T-cell (primary cell): ENCODE results near the gene GPR146. TPM values are rescaled to one million over a fixed set of nuclear protein-coding genes. Genes with fewer than 3 reads are reported as not detected.

Source experiments
- ATAC-seq, 4 experiments: fragments of 200-7000 bp in 3 of 4; fragments of 150-1000 bp in 1 of 4; cut with Tn5 transposase; replicated peaks in 1 of 4; 1 replicate in 3 of 4; 2 replicates in 1 of 4; pipeline ENCODE4 v1.10.0; 2021; ENCODE audit warnings: moderate library complexity in 3 of 4, mild to moderate bottlenecking in 2 of 4, moderate number of reproducible peaks in 1 of 4
- CTCF ChIA-PET, 2 donors: fragments of 300-600 bp; sonication (Branson Sonifier 250); formaldehyde crosslinking; loops; one replicate each; lab custom pipeline; 2022; ENCODE audit warnings: antibody characterized with exemption in 2 of 2; lab: Charles Lee
- POLR2A ChIA-PET, 2 donors: fragments of 300-600 bp; sonication (Branson Sonifier 250); formaldehyde crosslinking; loops; one replicate each; lab custom pipeline; 2022; ENCODE audit warnings: antibody characterized with exemption in 2 of 2; lab: Charles Lee
- DNase-seq, 35 experiments: peaks; one replicate each; pipeline versions ENCODE4 v3.0.0 to v3.0.0-alpha.2; 2013 to 2023
- H3K27ac ChIP-seq: one replicate; pipeline ENCODE4 v1.5.1; 2013; ENCODE audit warnings: low read length
- H3K27me3 ChIP-seq, 2 experiments: replicated peaks in 1 of 2; 1 replicate in 1 of 2; 2 replicates in 1 of 2; pipeline versions ENCODE4 v1.6.1 to v1.7.0; 2013; ENCODE audit warnings: low read length in 1 of 2, mixed read lengths in 1 of 2; ENCODE audit not compliant: control insufficient read depth in 2 of 2, insufficient read depth in 2 of 2; ENCODE audit errors: extremely low read depth in 1 of 2
- H3K36me3 ChIP-seq, 2 donors: 1 replicate in 1 of 2; 2 replicates in 1 of 2; pipeline versions ENCODE4 v1.6.1 to v1.7.0; 2013; ENCODE audit warnings: low read length in 1 of 2; ENCODE audit not compliant: control insufficient read depth in 2 of 2, insufficient read depth in 1 of 2; ENCODE audit errors: extremely low read depth in 1 of 2
- H3K4me1 ChIP-seq, 2 experiments: 1 replicate in 1 of 2; 2 replicates in 1 of 2; pipeline versions ENCODE4 v1.6.1 to v1.7.0; 2013; ENCODE audit warnings: low read length in 2 of 2, mixed read lengths in 1 of 2; ENCODE audit not compliant: insufficient read depth in 2 of 2, control insufficient read depth in 1 of 2; ENCODE audit errors: extremely low read depth in 1 of 2
- H3K4me3 ChIP-seq, 2 donors: 1 replicate in 1 of 2; 2 replicates in 1 of 2; pipeline versions ENCODE4 v1.5.1 to v1.7.0; 2013; ENCODE audit warnings: mild to moderate bottlenecking in 2 of 2, low read length in 1 of 2, moderate library complexity in 1 of 2; ENCODE audit not compliant: control insufficient read depth in 1 of 2; ENCODE audit errors: extremely low read depth in 1 of 2
- H3K9me3 ChIP-seq: 2 replicates; pipeline ENCODE4 v1.7.0; 2013
- H3K27ac Mint-ChIP-seq, 2 donors: one replicate each; pipeline ENCODE4 v1.8.0; 2020 to 2021; ENCODE audit warnings: mild to moderate bottlenecking in 2 of 2, mixed read lengths in 2 of 2
- H3K27me3 Mint-ChIP-seq, 2 donors: one replicate each; pipeline ENCODE4 v1.8.0; 2021 to 2022; ENCODE audit warnings: mixed read lengths in 2 of 2
- H3K36me3 Mint-ChIP-seq: one replicate; pipeline ENCODE4 v1.8.0; 2021; ENCODE audit warnings: mixed read lengths
- H3K4me1 Mint-ChIP-seq, 3 donors: one replicate each; pipeline ENCODE4 v1.8.0; 2020 to 2022; ENCODE audit warnings: mixed read lengths in 3 of 3, mild to moderate bottlenecking in 1 of 3
- H3K4me3 Mint-ChIP-seq, 3 donors: one replicate each; pipeline ENCODE4 v1.8.0; 2020 to 2022; ENCODE audit warnings: mild to moderate bottlenecking in 3 of 3, mixed read lengths in 3 of 3, moderate library complexity in 3 of 3
- H3K9me3 Mint-ChIP-seq, 3 donors: one replicate each; pipeline ENCODE4 v1.8.0; 2020 to 2022; ENCODE audit warnings: mixed read lengths in 3 of 3
- WGBS: methylation state at CpG from one replicate; pipeline ENCODE4 v1.1.5; 2013; ENCODE audit warnings: missing lambda C conversion rate; ENCODE audit not compliant: insufficient coverage; 5-methylcytosine and 5-hydroxymethylcytosine counted together
- total RNA-seq, 35 experiments: library from RNA in 6 of 35; stranded (reverse) in 6 of 35; fragments of 120-200 nt in 1 of 35; gene quantifications; one replicate each; pipeline versions ENCODE4 v1.2.1 to v1.2.4 and lab custom pipeline; 2013 to 2026

GPR146 gene
- total RNA-seq, 5 donors from 2014 or later (not counting 1 experiment from before 2014, with no cell fraction given): 11.9 to 14.7 (median 13.0) TPM

DNA sequence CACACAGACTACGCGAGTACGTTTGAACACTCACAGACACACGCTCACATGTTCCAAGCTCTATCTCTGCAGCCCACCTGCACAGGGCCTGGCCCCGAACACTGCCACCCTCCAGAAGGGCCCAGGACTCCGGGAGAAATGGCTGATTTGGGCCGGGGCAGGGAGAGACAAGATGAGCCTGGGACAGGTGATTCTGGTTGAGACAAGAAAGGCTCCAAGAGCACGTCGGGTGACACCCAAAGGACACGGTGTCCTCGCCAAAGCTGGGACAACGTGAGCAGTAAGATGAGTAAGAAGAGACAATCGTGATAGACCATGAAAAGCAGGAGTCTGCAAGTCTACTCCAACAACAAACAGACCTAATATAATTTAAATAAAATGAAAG is 52.8 kb downstream of the GPR146 start:
- Mint-ChIP-seq H3K27ac (no peak overlapping the region), H3K36me3 (peaks cover 25% of the 10 kb centered on the region), H3K4me3 (no peak overlapping the region), H3K9me3 (peaks cover 0 to 4% (median 0%) of the 10 kb centered on the region in 3 donors), H3K27me3 (no peaks in the 10 kb centered on the region), H3K4me1 (peaks cover 0 to 2% (median 0%) of the 10 kb centered on the region in 3 donors)
- H3K4me1 ChIP-seq: no peaks in the 10 kb centered on the region
- 83% methylated on average over 7 of the region's 13 CpGs for WGBS
- DNase-seq (no peak), ATAC-seq (no peak)
- no peaks in the 10 kb centered on the region for H3K27me3 ChIP-seq
- no peak overlapping the region for H3K27ac ChIP-seq
- peaks cover 0 to 11% of the 10 kb centered on the region in 2 donors for H3K36me3 ChIP-seq
- H3K9me3 ChIP-seq: no peaks in the 10 kb centered on the region
- POLR2A ChIA-PET: no interaction called here
- CTCF ChIA-PET: interaction anchor here in 1 of 2 donors (0.6 kb wide), 1 partner anchor 22 kb away, joined by 3 read pairs; no protein-coding TSS in a partner anchor
- H3K4me3 ChIP-seq: no peak overlapping the region

DNA sequence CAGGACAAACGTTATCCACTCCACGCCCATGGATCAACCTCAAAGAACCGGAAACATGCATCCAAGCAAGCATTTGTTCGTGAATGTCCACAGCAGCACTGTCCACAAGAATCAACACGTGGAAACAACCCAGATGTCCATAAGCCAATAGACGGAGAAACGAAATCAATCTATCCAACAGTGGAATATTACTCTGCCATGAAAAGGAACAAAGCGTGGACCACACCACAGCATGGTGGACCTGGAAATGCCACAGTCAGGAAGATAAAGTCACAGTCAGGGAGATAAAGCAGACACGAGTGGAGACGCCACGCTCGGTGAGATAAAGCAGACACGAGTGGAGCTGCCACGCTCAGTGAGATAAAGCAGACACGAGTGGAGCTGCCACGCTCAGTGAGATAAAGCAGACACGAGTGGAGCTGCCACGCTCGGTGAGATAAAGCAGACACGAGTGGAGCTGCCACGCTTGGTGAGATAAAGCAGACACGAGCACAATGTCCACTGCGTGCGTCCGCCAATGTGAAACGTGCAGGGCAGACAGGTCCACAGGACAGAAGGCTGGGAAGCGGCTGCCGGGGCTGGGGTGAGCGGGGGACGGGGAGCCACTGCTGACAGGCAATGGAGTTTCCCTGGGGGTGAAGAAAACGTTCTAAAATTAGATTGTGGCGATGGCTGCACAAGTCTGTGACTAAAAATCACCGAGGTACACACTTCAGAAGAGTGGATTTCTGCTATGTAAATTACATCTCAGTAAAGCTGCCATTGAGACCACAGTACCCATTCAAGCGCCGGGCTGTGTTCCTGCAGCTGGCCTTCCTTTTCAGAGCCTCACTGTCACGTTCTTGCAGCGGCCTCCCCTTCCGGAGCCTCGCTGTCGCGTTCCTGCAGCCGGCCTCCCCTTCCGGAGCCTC is 54.2 kb downstream of the GPR146 start:
- H3K27me3 Mint-ChIP-seq: peaks cover 0 to 2% of the 10 kb centered on the region in 2 donors
- CTCF ChIA-PET: no interaction called here

DNA sequence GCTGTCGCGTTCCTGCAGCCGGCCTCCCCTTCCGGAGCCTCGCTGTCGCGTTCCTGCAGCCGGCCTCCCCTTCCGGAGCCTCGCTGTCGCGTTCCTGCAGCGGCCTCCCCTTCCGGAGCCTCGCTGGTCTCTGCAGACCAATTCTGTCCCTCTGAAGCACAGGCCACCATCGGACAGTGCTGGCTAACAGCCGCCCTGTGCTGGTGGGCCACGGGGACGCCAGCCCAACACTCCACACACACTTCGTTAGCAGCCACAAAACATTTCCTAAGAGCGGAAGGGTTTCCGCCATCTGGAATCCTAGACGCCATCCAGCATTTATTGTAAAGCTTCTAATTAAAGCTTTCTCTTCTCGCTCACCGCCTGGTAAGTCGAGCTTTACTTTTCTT is 54.8 kb downstream of the GPR146 start:
- H3K27ac Mint-ChIP-seq: no peak overlapping the region
- CTCF ChIA-PET: no interaction called here
- no peak overlapping the region for H3K27ac ChIP-seq
- POLR2A ChIA-PET: no interaction called here
- peaks cover 0 to 2% of the 10 kb centered on the region in 2 experiments for H3K27me3 ChIP-seq
- peaks cover 0 to 6% of the 10 kb centered on the region in 2 donors for H3K36me3 ChIP-seq
- H3K9me3 Mint-ChIP-seq: peaks cover 0 to 4% (median 0%) of the 10 kb centered on the region in 3 donors
- H3K4me1 Mint-ChIP-seq: peaks cover 0 to 11% (median under 1%) of the 10 kb centered on the region in 3 donors
- H3K4me3 ChIP-seq: no peak overlapping the region
- no peak for DNase-seq
- no peak for ATAC-seq
- peaks cover 21% of the 10 kb centered on the region for H3K36me3 Mint-ChIP-seq
- no peaks in the 10 kb centered on the region for H3K9me3 ChIP-seq
- H3K4me1 ChIP-seq: peaks cover 0 to 15% of the 10 kb centered on the region in 2 experiments
- 93% methylated on average over 18 of the region's 26 CpGs for WGBS
- H3K4me3 Mint-ChIP-seq: no peak overlapping the region
- H3K27me3 Mint-ChIP-seq: peaks cover 0 to 2% of the 10 kb centered on the region in 2 donors

More for the DNA sequence above, 54.2 kb downstream of the GPR146 start:
- Mint-ChIP-seq H3K36me3 (peaks cover 21% of the 10 kb centered on the region), H3K4me3 (no peak overlapping the region), H3K9me3 (peaks cover 0 to 4% (median 0%) of the 10 kb centered on the region in 3 donors), H3K4me1 (peaks cover 0 to 9% (median 0%) of the 10 kb centered on the region in 3 donors), H3K27ac (no peak overlapping the region)
- H3K36me3 ChIP-seq: peaks cover 0 to 6% of the 10 kb centered on the region in 2 donors
- H3K27me3 ChIP-seq: peaks cover 0 to 2% of the 10 kb centered on the region in 2 experiments
- 93% methylated on average over 35 of the region's 43 CpGs for WGBS
- peaks cover 0 to 8% of the 10 kb centered on the region in 2 experiments for H3K4me1 ChIP-seq
- POLR2A ChIA-PET: no interaction called here
- DNase-seq (no peak), ATAC-seq (no peak)
- H3K4me3 ChIP-seq: no peak overlapping the region
- no peaks in the 10 kb centered on the region for H3K9me3 ChIP-seq
- no peak overlapping the region for H3K27ac ChIP-seq

DNA sequence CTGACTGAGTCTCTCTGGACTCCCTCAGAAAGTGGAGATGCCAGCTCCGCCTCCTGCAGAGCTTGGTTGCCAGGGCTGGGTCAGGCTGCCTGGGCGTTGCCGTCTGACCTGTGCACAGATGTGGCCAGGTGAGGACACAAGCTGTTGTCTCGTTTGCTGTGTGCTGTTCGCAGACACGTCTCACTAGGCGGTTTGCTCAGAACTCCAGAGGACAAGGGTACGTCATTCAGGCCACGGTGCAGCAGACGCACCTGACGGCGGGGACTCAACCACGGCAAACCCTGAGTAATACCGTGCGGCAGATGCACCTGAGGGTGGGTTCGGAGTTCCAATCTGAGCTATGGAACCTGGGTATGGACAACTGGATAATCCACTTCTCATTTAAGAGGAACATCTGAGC is 55.3 kb downstream of the GPR146 start:
- Mint-ChIP-seq H3K27ac (no peak overlapping the region), H3K9me3 (peaks cover 0 to 4% (median 0%) of the 10 kb centered on the region in 3 donors), H3K4me1 (peaks cover 5 to 16% (median 5%) of the 10 kb centered on the region in 3 donors), H3K27me3 (peaks cover 0 to 2% of the 10 kb centered on the region in 2 donors), H3K36me3 (peaks cover 21% of the 10 kb centered on the region), H3K4me3 (no peak overlapping the region)
- Histone ChIP-seq H3K36me3 (peaks cover 0 to 6% of the 10 kb centered on the region in 2 donors), H3K9me3 (no peaks in the 10 kb centered on the region), H3K4me1 (peaks cover 0 to 15% of the 10 kb centered on the region in 2 experiments), H3K27me3 (peaks cover 0 to 2% of the 10 kb centered on the region in 2 experiments), H3K27ac (no peak overlapping the region), H3K4me3 (no peak overlapping the region)
- no peak for ATAC-seq
- ChIA-PET POLR2A (no interaction called here), CTCF (no interaction called here)
- DNase-seq: no peak
- 96% methylated on average over 15 of the region's 16 CpGs for WGBS

DNA sequence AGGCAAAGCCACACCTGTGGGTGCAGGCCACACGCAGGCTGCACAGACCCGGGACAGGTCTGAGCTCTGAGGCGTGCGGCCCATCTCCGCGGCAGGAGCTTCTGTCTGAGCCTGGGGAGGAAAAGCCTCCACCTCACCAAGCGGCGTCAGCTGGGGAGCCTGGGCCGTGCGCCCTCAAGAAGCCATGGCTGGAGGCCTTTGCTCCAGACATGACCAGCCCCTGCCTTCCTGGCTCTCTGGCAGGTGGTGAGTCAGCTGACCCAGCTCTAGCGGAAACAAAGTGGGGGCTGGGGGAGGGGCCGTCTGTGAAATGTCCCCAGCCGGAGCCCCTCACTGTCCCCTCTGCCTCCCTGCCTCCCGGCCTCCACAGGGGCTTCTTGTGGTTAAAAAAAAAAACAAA is 56.0 kb downstream of the GPR146 start:
- Mint-ChIP-seq H3K4me1 (peaks cover 11 to 23% (median 12%) of the 10 kb centered on the region in 3 donors), H3K27ac (no peak overlapping the region), H3K27me3 (peaks cover 0 to 2% of the 10 kb centered on the region in 2 donors), H3K9me3 (peaks cover 0 to 4% (median 0%) of the 10 kb centered on the region in 3 donors), H3K4me3 (no peak overlapping the region), H3K36me3 (peaks cover 21% of the 10 kb centered on the region)
- no peak for ATAC-seq
- no peak for DNase-seq
- no peak overlapping the region for H3K4me3 ChIP-seq
- ChIA-PET CTCF (no interaction called here), POLR2A (no interaction called here)
- 100% methylated on average over 2 of the region's 14 CpGs for WGBS
- peaks cover 0 to 2% of the 10 kb centered on the region in 2 experiments for H3K27me3 ChIP-seq
- no peaks in the 10 kb centered on the region for H3K9me3 ChIP-seq
- H3K36me3 ChIP-seq: peaks cover 0 to 6% of the 10 kb centered on the region in 2 donors
- no peak overlapping the region for H3K27ac ChIP-seq
- H3K4me1 ChIP-seq: peaks cover 0 to 15% of the 10 kb centered on the region in 2 experiments

DNA sequence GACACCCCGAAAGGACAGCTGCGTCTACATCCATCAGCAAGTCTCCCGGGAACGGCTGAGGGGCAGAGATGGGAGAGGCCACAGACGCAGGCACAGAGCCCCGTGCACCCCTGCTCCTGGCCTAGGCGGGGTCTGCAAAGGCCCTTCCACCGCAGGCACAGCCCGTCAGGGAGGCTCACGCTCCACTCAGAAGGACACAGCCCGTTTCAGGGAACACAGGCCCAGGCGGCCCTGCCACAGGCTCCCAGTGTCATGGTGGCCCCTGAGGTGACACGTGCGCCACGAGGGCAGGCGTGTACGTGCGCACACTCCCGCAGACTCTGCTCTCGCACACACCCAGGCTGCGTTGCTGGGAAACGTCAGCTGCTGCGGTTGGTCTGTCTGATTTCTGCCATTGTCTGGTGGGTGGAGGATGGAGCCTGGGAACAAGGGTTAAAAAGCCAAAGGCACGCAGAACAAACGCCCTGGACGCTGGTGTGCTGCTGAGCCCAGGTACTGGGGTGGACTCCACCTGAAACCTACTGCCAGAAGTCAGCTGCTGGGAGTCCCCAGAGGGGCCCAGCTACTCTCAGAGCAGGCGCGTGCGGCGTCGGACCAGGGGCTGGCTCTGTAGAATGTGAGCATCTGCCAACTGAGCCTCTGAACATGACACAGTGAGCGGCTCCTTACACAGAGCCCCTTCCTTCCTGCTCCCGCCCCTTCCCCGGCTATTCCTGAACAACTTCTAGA is 56.7 kb downstream of the GPR146 start:
- H3K27me3 Mint-ChIP-seq: peaks cover 0 to 2% of the 10 kb centered on the region in 2 donors
- H3K9me3 ChIP-seq: no peaks in the 10 kb centered on the region
- CTCF ChIA-PET: no interaction called here
- ATAC-seq (no peak), DNase-seq (no peak)
- H3K36me3 Mint-ChIP-seq: peaks cover 21% of the 10 kb centered on the region
- no peak overlapping the region for H3K27ac Mint-ChIP-seq
- WGBS: 89% methylated on average over 33 of the region's 34 CpGs
- H3K27me3 ChIP-seq: peaks cover 0 to 2% of the 10 kb centered on the region in 2 experiments
- no peak overlapping the region for H3K4me3 Mint-ChIP-seq
- H3K4me1 ChIP-seq: peaks cover 0 to 15% of the 10 kb centered on the region in 2 experiments
- POLR2A ChIA-PET: no interaction called here
- peaks cover 12 to 23% (median 17%) of the 10 kb centered on the region in 3 donors for H3K4me1 Mint-ChIP-seq
- no peak overlapping the region for H3K4me3 ChIP-seq
- H3K36me3 ChIP-seq: peaks cover 0 to 6% of the 10 kb centered on the region in 2 donors
- no peak overlapping the region for H3K27ac ChIP-seq
- peaks cover 0 to 4% (median 0%) of the 10 kb centered on the region in 3 donors for H3K9me3 Mint-ChIP-seq
